GM21381 (cell line): ENCODE results near the gene TIMM23.
"Not testable (repeated sequence)": the region's sequence is repeated elsewhere in the genome, so short reads cannot be mapped to it uniquely, and the experiment has no call there.

Experiments
- ATAC-seq: cut with Tn5 transposase; IDR thresholded peaks from one replicate; pipeline ENCODE4 v1.9.1; 2021; ENCODE audit warnings: mild to moderate bottlenecking, moderate library complexity; ENCODE audit not compliant: unreplicated experiment

TIMM23 gene

DNA sequence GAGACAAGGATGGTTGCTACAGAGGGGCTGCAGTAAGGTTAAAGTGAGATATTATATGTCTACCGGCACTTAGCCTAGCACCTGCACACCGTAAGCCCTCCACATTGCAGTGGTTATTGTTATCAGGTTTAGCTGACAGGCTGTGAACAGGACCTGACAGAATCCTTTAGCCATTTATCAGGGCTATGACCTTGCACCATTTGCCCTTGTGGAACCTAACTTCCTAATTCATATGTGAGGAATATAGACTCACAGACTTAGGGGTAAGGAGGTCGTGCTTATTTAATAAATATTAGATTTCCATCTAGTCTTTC, 48.0 kb downstream of the TIMM23 start:
- no peak for ATAC-seq

GRCh38 chr10:46022978-46023702, 50.9 kb downstream of the TIMM23 start:
- ATAC-seq = peak; percentile 95

- ATAC-seq = no peak
These were observed 52.7 kb downstream of the TIMM23 start for GRCh38 chr10:46024948-46025347.

DNA sequence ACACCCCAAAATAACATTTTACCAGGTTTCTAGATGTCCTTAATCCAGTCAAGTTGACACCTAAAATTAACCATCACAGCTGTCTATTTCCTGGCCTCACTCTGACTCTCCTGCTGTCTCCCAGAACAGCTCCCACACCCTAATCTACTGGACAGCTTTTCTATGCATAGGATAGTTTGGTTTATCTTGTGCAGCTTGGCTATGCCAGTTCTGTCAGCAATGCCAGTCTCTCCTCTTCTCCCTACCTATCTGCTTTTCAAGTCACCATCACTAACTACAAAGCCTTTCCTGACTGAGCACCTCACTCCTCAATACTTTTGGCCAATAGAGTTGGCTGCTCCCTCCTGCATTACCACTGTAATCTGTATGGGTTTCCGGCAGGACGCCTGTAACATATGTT, 53.1 kb downstream of the TIMM23 start:
- ATAC-seq = no peak

GRCh38 chr10:46026106-46026505, 53.8 kb downstream of the TIMM23 start:
- ATAC-seq = no peak

- no peak for ATAC-seq
These were observed 56.5 kb downstream of the TIMM23 start for GRCh38 chr10:46028584-46029460.

DNA sequence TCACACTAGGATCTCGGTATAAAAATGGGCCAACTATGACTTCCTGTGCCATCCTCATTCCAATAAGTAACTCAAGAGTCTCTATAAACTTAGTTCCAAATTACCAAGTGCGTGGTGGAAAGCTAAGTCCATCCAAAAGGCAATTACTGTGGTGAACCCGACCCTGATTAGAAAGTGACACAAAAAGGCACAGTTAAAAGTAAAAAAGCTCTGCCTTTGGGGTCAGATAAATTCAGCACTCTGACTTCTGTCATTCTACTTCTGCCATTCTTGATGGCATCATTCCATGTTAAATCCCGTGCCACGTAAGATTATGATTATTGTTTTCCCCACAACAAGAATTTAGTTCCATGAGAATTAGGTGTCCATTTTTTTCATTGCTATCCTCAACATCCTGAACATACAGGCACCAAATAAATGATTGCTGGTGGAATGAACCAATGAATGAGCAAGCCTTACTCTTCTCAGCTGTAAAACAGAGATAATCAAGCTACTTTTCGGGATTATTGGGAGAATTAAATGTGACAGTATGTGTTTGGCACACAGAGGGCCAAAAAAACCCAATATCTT, 57.3 kb downstream of the TIMM23 start:
- no peak for ATAC-seq

GRCh38 chr10:46030091-46030937, 58.0 kb downstream of the TIMM23 start, which contains the start of gene NCOA4:
Gene NCOA4, minus strand, starts transcription at chr10:46030623. Its CDS starts 13,943 bp downstream, at chr10:46016680.
- peak; percentile 97 for ATAC-seq

DNA sequence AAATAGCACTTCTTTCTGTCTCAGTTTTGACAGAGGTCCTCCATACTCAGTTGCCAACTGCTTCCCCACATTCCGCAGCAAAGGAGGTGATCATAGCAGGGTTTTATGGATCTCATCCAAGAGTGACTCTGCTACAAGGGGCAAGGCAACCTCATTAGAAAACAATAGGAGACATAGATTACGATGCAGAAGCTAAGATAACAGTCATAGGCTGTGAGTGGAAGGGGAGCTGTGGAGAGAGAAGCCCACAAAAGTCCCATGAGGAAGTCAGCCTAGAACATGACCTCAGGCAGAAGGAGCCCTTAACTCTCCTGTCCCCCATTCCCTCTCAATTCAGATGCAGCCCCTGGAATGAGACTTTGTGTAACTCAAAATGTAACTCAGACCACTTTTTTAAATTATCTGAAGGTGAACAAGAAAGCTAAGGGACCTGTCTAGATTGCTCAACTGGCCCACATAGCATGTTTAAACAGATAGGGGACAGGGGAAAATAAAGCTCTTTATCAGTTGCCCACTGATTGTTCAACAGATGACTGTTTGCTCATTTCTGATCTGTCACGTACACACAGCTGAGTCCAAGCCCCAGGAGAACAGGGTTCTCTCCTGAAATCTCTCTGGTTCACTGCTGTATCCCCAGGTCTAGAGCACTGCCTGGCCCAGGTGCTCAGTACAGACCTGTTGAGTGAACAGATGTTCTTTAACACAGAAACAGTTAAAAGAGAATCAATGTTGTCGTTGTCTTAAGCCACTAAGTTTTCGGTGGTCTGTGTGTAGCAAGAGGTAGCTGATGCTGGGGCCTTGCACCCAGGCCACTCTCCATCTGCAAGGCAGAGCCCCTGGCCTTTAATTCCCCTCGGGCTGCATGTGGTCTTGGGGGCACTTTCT, 59.6 kb downstream of the TIMM23 start:
- no peak for ATAC-seq

DNA sequence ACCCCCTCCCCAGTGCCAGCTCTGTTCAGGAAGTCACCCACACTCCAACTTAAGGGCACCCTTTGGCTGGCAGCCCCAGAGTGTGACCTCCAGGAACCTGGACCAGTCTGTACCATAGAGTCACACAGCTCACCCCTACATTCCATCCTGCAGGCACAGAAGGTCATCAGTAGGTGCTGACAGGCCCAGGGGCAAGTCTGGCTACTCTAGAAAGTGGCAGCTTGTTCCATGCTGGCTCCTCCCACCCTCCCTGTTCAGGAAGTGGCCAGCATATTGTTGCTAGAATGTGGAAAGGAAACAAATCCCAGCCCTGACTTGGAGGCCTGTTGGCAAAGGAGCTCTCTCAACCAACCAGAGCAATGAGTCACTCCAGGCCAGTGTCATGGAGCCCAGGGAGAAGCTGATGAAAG, 61.3 kb downstream of the TIMM23 start:
- ATAC-seq = no peak

DNA sequence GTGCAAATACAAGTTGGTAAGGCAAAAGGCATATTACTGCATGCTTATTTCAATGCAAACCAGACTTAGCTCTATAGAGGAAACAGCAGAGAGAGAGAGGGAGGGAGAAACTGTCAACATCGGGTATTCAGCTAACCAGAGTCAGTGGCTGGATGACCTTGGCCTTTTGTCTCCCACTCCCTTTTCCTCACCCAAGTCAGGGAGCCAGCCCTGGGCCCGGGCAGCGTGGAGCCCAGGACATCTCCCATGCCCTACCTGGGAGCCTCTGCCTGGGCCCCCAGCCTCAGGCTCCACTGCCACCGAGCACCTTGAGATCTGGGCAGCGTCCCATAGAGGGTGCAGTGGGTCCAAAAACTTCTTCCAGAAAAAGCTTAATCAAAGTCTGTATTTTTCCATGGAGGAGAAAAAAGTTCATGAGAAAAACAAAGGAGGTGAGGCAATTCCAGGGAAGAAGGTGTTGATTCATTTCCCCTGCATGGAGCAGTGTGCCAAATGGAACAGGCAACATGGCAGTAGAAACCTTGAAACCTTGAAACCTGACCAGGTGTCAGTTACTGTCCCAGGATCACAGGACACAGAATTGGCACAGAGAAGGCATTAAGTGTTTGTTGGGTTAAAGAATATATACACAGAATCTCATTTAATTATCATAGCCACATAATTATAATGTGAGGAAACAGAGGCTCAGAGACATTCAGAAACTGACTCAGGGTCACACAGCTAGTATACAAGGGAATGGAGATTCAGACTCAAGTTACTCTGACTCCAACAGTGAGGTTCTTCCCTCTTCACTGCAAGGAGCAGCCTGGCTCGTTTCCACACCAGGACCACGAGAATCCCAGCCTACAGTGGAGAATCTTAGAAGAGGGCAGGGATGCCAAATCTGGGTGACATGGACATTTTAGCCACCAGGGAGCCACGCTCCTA, 63.9 kb downstream of the TIMM23 start:
- no peak for ATAC-seq

- ATAC-seq = no peak
These were observed 65.0 kb downstream of the TIMM23 start for GRCh38 chr10:46037107-46037825.

DNA sequence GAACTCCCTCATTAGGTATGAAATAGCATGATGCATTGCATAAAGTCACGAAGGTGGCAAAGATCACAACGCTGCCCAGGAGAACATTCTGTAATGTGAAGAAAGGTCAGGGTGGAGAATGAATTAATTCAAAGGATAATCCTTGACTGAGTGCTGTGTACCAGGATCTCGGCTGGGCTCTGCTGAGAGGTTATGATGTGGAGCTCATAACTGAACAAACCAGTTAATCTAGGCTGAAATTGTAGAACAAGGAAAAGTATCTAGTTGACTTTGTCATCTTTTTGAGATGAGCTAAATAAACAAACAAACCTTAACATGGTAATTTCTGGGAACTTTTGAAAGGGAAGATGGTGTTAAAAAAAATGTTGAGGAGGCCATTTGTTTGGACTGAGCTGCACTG, 67.7 kb downstream of the TIMM23 start:
- no peak for ATAC-seq

DNA sequence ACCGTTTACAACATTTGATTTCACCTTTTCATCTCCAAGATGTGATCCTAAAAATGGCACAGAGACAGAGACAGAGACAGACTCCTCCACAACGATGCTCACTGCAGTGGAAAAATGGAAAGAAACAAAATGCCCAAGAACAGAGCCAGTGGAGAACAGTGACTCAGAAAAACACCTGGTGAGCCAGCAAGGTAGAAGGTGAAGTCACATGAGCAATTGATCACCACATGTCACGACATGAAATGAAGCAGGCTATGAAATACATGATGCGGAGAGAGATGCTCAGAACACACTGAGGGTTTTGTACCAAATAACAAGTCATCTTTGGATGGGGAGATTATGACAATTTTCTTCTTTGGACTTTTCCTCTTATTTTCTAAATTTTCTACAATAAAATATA, 70.2 kb downstream of the TIMM23 start:
- no peak for ATAC-seq

DNA sequence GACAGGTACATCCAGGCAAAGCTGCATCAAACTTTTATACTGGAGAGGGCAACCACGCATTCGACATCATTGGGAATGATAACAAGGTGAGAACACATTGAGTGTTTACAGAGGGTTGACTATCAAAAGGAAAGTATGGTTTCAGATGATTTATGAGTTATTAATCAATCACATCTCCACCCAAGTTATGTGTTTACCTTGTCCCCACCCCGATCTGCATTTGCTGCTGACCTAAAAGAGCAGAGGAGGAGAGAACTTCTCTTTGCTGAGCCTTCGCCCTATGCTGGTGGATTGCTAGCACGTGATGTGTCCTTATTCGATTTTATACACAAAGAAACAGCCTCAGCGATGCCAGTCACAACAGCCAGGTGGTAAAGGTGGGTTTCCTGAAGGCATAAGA, 74.0 kb downstream of the TIMM23 start, which contains the start of gene MSMB:
MSMB (minus strand) TSS at position 9 of the 400 bp plus-strand sequence. CDS start 32 bp downstream, outside the sequence.
- no peak for ATAC-seq

- ATAC-seq = no peak
These were observed 75.9 kb downstream of the TIMM23 start for GRCh38 chr10:46048152-46048551.

- not testable (repeated sequence) for ATAC-seq
These were observed 77.2 kb downstream of the TIMM23 start for GRCh38 chr10:46049497-46049831.

- ATAC-seq = no peak
These were observed 78.8 kb downstream of the TIMM23 start for GRCh38 chr10:46050941-46051623.
